Activated CD4-positive, alpha-beta memory T cell treated with anti-CD3 and anti-CD28 coated beads for 36 hours (primary cell): ENCODE results near the gene GOLGA8N. TPM values are rescaled to one million over a fixed set of nuclear protein-coding genes. Genes with fewer than 3 reads are reported as not detected.

Source experiments
- CTCF ChIA-PET: fragments of 350-600 bp; sonication (Branson Sonifier 250); formaldehyde crosslinking; loops from one replicate; lab custom pipeline; 2021; ENCODE audit warnings: antibody characterized with exemption, inconsistent platforms; lab: Charles Lee
- POLR2A ChIA-PET: fragments of 350-600 bp; sonication (Branson Sonifier 250); formaldehyde crosslinking; loops from one replicate; lab custom pipeline; 2021; ENCODE audit warnings: antibody characterized with exemption; lab: Charles Lee
- DNase-seq: peaks from one replicate; pipeline ENCODE4 v3.0.0-alpha.2; 2020
- H3K27ac Mint-ChIP-seq: one replicate; pipeline ENCODE4 v1.8.0; 2021; ENCODE audit warnings: mixed read lengths
- H3K27me3 Mint-ChIP-seq: one replicate; pipeline ENCODE4 v1.8.0; 2021; ENCODE audit warnings: mixed read lengths
- H3K36me3 Mint-ChIP-seq: one replicate; pipeline ENCODE4 v1.8.0; 2021; ENCODE audit warnings: mixed read lengths
- H3K4me1 Mint-ChIP-seq: one replicate; pipeline ENCODE4 v1.8.0; 2021; ENCODE audit warnings: low read depth, mixed read lengths
- H3K4me3 Mint-ChIP-seq: one replicate; pipeline ENCODE4 v1.8.0; 2021; ENCODE audit warnings: mild to moderate bottlenecking, mixed read lengths
- H3K9me3 Mint-ChIP-seq: one replicate; pipeline ENCODE4 v1.8.0; 2021; ENCODE audit warnings: mixed read lengths
- intact Hi-C: fragments of 100-400 bp; cut with micrococcal nuclease; formaldehyde crosslinking; loops from one replicate; pipeline ENCODE4 v1.15.1; 2023
- total RNA-seq, 2 experiments: library from RNA; stranded (reverse); gene quantifications; one replicate each; pipeline ENCODE4 v1.2.3, GENCODE V29; 2021

Gene GOLGA8N
- total RNA-seq, 2 experiments from 2014 or later: 1.0 to 1.3 TPM

- POLR2A ChIA-PET: no interaction called here
- Mint-ChIP-seq H3K9me3 (no peaks in the 10 kb centered on the region), H3K27me3 (no peaks in the 10 kb centered on the region), H3K4me1 (peaks cover 10% of the 10 kb centered on the region), H3K27ac (no peak overlapping the region), H3K4me3 (no peak overlapping the region), H3K36me3 (no peaks in the 10 kb centered on the region)
- no peak for DNase-seq
- CTCF ChIA-PET: no interaction called here
- intact Hi-C loops: no loop called here
Observed at GRCh38 chr15:32656496-32656895, 63.2 kb downstream of the GOLGA8N start.

Other genes starting within 250 kb of the GOLGA8N start
- gene GOLGA8K, start 190.2 kb upstream of the GOLGA8N start, total RNA-seq: not detected
- not detected for gene GOLGA8O, start 137.8 kb upstream of the GOLGA8N start, total RNA-seq
- 100 to 1,000 TPM; 112 to 122 TPM for gene ARHGAP11A, start 22.0 kb downstream of the GOLGA8N start, total RNA-seq
- 1 to 10 TPM; 1.6 to 2.2 TPM for gene SCG5, start 48.3 kb downstream of the GOLGA8N start, total RNA-seq
- not detected for gene GREM1, start 124.5 kb downstream of the GOLGA8N start, total RNA-seq